Thymus (tissue), 11 donors: ENCODE measurements around the gene KIF1A. TPM values are rescaled to one million over a fixed set of nuclear protein-coding genes. Genes with fewer than 3 reads are reported as not detected.

Experiments
- DNase-seq, 9 donors: peaks; one replicate each; pipeline ENCODE4 v3.0.0-alpha.2; 2013; ENCODE audit warnings: low spot score in 9 of 9, low read depth in 6 of 9, missing footprints in 1 of 9
- H3K27ac ChIP-seq, 2 donors: one replicate each; pipeline ENCODE4 v1.5.1; 2013; ENCODE audit warnings: control low read depth in 1 of 2, low read depth in 1 of 2, low read length in 1 of 2, mild to moderate bottlenecking in 1 of 2, moderate library complexity in 1 of 2
- H3K27me3 ChIP-seq, 2 donors: one replicate each; pipeline ENCODE4 v1.5.1; 2013; ENCODE audit warnings: low read length in 1 of 2; ENCODE audit not compliant: control insufficient read depth in 2 of 2, insufficient read depth in 1 of 2
- H3K36me3 ChIP-seq, 2 donors: one replicate each; pipeline ENCODE4 v1.5.1; 2013; ENCODE audit warnings: low read length in 1 of 2, mild to moderate bottlenecking in 1 of 2, moderate library complexity in 1 of 2; ENCODE audit not compliant: control insufficient read depth in 2 of 2, insufficient read depth in 2 of 2
- H3K4me1 ChIP-seq, 2 donors: one replicate each; pipeline ENCODE4 v1.5.1; 2013; ENCODE audit warnings: low read length in 2 of 2; ENCODE audit not compliant: control insufficient read depth in 2 of 2, insufficient read depth in 2 of 2
- H3K4me3 ChIP-seq, 2 donors: one replicate each; pipeline ENCODE4 v1.5.1; 2013; ENCODE audit warnings: low read length in 2 of 2, control low read depth in 1 of 2, mild to moderate bottlenecking in 1 of 2
- H3K9me3 ChIP-seq, 2 donors: one replicate each; pipeline ENCODE4 v1.5.1; 2013; ENCODE audit warnings: low read length in 1 of 2, mild to moderate bottlenecking in 1 of 2; ENCODE audit not compliant: control insufficient read depth in 2 of 2, insufficient read depth in 1 of 2
- WGBS: extraction: QIAGEN DNeasy Blood & Tissue Kit; methylation state at CpG from one replicate; pipeline ENCODE4 v1.1.7; 2013; 5-methylcytosine and 5-hydroxymethylcytosine counted together
- polyA plus RNA-seq: library from polyadenylated mRNA; stranded (reverse); fragments of 200-250 nt; gene quantifications from one replicate; pipeline ENCODE4 v1.2.3, GENCODE V29; 2013
- total RNA-seq: library from RNA; stranded (reverse); fragments of 120-200 nt; gene quantifications from one replicate; pipeline ENCODE4 v1.2.4, GENCODE V29; 2013
- donor health status: healthy.

Gene KIF1A
- total and polyA plus RNA-seq, 2 donors, result 0.42 to 0.78 TPM

DNA sequence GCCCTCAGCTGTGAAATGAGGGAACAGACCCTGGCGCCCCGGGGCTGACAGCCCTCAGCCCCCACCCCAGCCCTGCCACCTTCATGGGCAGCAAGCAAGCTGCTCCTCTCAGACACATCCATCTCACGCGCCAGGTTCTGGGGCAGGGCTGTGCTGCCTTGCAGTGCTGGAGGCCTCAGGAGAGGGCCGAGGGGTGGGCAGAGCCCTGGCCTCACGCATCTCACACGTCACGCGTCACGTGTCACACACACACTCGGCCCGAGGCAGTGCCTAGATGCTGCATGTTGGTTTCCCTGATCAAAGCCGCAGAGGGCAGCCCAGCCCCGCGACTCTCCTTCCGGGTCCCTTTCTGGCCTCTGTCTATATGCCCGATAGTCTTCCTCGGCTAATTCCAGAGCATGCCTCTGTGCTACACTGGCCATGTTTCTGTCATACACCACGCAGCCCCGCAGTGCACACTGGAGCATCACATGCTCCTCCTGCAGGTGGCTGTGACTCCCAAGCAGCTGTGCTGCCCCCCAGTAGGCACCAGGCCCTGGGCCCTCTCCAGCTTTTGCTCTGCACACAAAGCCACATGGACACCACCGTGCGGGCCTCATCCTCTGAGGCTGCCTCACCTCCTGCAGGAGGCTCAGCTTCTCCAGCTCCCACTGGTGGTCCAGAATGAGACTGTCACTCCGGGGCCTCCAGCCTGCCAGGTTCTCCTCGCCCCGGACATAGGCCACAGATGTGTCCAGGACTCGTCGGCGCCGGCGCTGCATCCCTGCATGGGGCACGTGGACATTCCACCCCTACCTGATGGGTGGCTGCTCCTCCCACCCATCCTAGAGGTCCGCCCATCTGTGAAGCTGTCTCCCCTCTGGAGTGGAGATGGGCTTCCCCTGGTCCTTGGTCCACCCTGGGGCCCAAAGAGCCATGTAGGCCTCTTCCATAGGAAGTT, 97.0 kb downstream of the KIF1A start:
- H3K27me3 ChIP-seq, result no peaks in the 10 kb centered on the region
- no peaks in the 10 kb centered on the region for H3K9me3 ChIP-seq
- DNase-seq, result no peak
- 96% methylated on average over 32 of the region's 32 CpGs for WGBS
- H3K4me1 ChIP-seq, result no peaks in the 10 kb centered on the region
- H3K27ac ChIP-seq, result no peak overlapping the region
- no peak overlapping the region for H3K4me3 ChIP-seq
- H3K36me3 ChIP-seq, result no peaks in the 10 kb centered on the region

DNA sequence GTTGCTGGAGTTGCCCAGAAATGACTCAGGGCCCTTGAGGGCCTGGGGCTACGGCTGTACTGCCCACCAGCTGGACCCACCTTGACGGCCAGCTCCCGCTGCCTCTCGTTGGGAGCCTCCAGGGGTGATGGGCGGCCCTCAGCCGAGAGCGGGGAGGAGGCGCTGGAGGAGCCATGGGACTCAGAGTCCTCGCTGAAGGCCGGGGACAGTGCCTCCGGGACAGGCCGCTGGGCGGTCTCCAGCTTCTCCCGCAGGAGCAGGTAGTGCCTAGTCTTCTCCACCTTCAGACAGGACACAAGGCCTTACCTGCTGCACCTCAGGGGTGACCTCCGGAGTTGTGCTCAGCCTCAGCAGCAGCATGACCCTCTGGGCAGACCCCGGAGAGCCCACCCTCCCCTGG, 97.6 kb downstream of the KIF1A start:
- Histone ChIP-seq H3K27ac (no peak overlapping the region), H3K27me3 (no peaks in the 10 kb centered on the region)
- 96% methylated on average over 16 of the region's 16 CpGs for WGBS

DNA sequence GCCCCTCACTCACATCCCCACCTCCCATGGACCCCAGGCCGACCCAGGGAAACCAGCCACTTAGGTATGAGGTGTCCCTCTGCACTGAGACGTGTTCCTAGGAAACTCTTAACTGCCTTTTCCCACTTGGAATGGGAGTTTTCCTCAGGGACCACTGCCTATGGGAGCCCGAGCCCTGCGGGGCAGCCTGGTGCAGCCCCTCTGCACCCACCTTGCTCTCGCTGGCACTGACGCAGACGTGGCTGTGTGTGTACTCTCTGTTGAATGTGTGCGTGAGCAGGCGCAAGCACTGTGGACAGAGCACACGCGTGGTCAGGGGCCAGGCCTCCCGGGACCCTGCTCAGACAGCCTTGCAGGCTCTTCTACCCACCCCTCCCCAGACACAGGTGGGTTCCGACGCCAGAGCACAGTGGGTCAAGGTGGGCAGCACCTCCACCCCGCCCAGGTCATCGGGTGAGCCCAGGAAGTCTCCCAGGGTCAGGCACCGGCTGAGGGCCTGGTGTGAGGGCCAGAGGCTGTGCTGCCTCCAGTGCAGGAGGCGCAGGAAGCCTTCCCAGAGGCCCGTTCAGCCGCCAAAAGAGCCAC, 98.3 kb downstream of the KIF1A start:
- Histone ChIP-seq H3K27ac (no peak overlapping the region), H3K9me3 (no peaks in the 10 kb centered on the region), H3K4me3 (no peak overlapping the region), H3K4me1 (no peaks in the 10 kb centered on the region), H3K27me3 (no peaks in the 10 kb centered on the region), H3K36me3 (no peaks in the 10 kb centered on the region)
- no peak for DNase-seq
- whole genome bisulfite sequencing, result 96% methylated on average over 20 of the region's 20 CpGs

More for the DNA sequence above, 97.6 kb downstream of the KIF1A start:
- H3K4me1 ChIP-seq, result no peaks in the 10 kb centered on the region
- no peaks in the 10 kb centered on the region for H3K9me3 ChIP-seq
- no peaks in the 10 kb centered on the region for H3K36me3 ChIP-seq
- DNase-seq, result no peak
- H3K4me3 ChIP-seq, result no peak overlapping the region

DNA sequence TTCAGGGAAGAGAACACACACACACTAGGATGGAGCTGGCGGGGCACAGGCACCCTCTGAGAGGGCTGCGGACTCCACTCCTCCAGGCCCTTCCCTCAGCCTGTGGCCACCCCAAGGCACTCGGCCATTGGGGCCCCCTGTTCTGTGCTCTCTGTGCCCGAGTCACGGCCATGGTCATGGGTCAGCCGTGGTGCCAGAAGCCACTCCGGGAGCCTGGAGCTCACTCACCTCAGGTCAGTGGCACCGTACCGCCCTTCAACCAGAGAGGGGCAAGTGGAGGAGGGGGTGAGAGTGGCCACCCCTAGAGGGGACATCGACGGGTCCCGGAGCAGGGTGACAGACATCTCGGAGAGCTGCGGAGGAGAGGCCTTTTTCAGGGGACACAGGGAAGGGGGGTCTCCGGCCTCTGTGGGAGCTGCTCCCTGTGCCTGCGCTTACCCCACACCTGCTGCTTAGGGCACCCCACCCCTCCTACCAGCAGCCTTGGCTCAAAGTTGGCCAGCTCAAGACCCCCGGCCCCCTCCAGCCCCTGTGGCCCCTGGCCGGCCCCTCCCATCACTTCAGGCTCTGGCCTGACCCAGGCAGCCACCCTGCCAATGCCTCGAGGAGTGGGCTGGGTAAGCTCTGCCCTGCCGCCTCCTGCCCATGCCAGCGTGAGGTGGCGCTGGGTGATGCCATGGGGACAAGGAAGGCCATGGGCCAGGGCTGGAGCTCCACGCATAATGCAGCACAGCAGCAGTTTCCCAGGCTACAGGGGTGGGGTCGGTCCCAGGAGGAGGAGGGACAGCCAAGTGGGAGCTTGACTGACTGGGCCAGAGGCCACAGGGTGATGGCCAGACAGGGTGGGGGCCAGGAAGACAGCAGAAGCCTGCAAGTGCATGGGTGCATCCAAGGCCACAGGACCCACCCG, 99.1 kb downstream of the KIF1A start:
- Histone ChIP-seq H3K4me1 (no peaks in the 10 kb centered on the region), H3K4me3 (no peak overlapping the region), H3K27me3 (no peaks in the 10 kb centered on the region), H3K36me3 (no peaks in the 10 kb centered on the region), H3K9me3 (no peaks in the 10 kb centered on the region), H3K27ac (no peak overlapping the region)
- WGBS, result 97% methylated on average over 25 of the region's 25 CpGs
- no peak for DNase-seq

DNA sequence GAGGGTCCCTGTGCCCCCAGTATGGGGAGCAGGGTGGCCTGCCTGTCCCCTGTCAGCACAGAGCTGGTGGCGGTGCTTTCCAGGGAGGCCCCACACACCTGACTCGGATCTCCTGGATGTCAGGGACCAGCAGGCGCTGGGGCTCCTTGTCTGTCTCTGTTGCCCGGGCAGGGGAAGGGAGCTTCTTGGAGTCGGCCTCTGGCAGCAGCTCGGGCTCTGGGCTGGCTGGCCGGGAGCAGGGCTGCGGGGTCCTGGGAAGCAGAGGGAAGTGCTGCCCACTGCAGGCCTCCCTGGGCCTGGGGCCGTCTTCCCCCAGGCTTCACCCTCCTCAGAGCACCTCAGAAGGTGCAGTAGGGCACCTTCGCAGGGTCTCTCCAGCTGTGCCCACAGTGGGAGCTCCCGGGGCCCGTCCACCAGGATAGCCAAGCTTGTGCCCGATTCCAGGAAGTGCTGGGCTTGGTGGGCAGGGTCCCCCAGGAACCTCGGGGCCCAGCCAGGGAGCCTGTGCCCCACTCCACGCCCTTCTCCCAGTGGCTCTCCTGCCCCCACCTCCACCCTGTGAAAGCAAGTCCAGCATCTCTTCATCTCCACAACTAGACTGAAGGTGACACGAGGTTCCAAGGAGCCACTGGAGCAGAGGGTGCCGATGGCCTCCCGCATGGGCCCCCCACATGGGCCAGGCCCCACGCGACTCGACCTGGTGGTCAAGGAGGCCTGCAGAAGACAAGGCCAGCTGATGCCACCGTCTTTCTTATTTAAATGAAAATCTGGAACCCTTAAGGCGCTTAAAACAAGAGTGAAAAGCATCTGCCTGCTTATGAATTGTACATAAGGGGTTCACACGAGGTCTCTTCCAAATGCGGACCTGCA, 100.1 kb downstream of the KIF1A start:
- no peaks in the 10 kb centered on the region for H3K9me3 ChIP-seq
- H3K36me3 ChIP-seq, result no peaks in the 10 kb centered on the region
- H3K27me3 ChIP-seq, result no peaks in the 10 kb centered on the region
- no peak overlapping the region for H3K4me3 ChIP-seq
- no peak overlapping the region for H3K27ac ChIP-seq
- WGBS, result 95% methylated on average over 25 of the region's 25 CpGs
- no peaks in the 10 kb centered on the region for H3K4me1 ChIP-seq
- DNase-seq, result no peak

DNA sequence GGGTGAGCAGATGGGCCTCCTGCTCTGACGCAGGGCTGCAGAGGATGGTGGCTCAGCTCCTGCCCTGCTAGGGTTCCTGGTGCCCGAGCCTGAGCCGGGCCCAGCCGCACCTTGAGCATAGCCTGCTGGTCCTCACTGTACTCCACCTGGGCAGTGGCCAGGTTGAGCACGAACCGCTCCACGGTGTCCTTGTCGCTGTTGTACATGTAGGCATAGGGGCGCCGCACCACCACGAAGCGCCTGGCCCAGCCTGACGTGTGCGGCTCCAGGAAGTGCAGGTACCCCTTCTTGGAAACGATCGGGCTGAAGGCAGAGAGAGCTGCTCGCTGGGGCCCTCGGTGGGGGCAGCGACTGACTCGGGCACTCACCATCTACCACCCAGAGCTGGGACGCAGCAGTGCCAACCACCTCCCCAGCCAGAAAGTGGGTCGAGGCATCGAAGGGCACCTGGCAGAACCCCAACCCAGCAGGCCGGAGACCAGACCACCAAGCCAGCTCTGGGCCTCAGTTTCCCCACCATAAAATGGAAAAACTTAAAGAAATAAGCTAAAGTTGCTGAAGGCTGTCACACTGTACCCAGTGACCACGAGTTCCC, 101.0 kb downstream of the KIF1A start:
- Histone ChIP-seq H3K4me3 (no peak overlapping the region), H3K27ac (no peak overlapping the region), H3K27me3 (no peaks in the 10 kb centered on the region), H3K36me3 (no peaks in the 10 kb centered on the region), H3K9me3 (no peaks in the 10 kb centered on the region), H3K4me1 (no peaks in the 10 kb centered on the region)
- no peak for DNase-seq
- WGBS, result 92% methylated on average over 25 of the region's 25 CpGs

DNA sequence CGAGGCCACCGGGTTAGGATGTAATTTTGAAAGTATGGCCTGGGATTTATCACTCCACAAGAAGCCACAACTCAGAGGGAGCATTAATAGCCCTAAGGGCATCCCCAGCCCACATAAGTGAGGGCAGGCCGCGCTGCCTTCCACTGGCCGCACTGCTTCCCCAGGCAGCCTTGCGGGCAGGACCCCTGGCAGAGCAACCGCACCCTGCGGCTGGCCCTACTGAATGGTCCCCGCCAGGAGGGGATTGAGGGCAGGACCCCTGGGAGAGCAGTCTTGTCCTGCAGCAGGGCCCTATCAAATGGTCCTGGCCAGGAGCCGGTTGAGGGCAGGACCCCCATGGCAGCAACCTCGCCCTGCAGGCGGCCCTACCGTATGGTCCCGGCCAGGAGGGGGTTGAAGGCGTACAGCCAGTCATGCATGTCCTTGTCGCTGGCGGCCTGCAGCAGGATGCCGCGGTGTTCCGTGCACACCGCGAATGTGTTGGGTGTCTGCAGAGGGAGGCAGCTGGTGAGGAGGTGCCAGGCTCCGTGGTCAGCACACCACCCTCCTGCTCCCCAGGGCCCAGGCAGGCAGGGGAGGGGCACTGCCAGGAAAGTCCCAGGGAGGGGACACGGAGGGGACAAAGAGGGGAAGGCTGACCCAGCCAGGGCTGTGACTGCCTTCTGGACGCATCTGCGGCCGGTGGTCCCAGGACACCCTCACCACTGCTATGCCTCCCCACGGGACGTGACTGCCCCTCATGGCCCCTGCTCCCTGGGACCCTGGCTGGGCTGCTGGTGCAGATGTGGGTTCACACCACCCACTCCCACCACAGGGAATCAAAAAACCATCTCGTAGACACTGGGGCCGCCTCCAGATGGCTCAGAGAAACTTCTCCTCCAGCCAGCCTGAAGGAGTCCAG, 102.1 kb downstream of the KIF1A start:
- DNase-seq, result no peak

More for the DNA sequence above, 102.1 kb downstream of the KIF1A start:
- 94% methylated on average over 31 of the region's 31 CpGs for WGBS
- Histone ChIP-seq H3K27me3 (no peaks in the 10 kb centered on the region), H3K4me3 (no peak overlapping the region), H3K27ac (no peak overlapping the region), H3K36me3 (no peaks in the 10 kb centered on the region), H3K9me3 (no peaks in the 10 kb centered on the region), H3K4me1 (no peaks in the 10 kb centered on the region)
